Measurements from ENCODE around the gene HEYL. TPM values are rescaled to one million over a fixed set of nuclear protein-coding genes. Genes with fewer than 3 reads are reported as not detected.

The HEYL gene
- polyA plus RNA-seq, 10 donors: 40.1 to 57.2 (median 46.0) TPM

GRCh38 chr1:39642796-39643195 is 3.4 kb upstream of the HEYL start:
- no peak for DNase-seq

- DNase-seq: no peak
These were observed 1.4 kb upstream of the HEYL start for GRCh38 chr1:39640861-39641260.

GRCh38 chr1:39638965-39639304 is 508 bp downstream of the HEYL start:
- no peak for DNase-seq

- DNase-seq: no peak
These were observed 2.1 kb downstream of the HEYL start for GRCh38 chr1:39637361-39637760.

- DNase-seq: no peak
These were observed 3.6 kb downstream of the HEYL start for GRCh38 chr1:39635871-39636210.

- peak in 1 of 3 donors; percentile 57 for DNase-seq
These were observed 4.1 kb downstream of the HEYL start for GRCh38 chr1:39635205-39635870.

- DNase-seq: no peak
These were observed 6.0 kb downstream of the HEYL start for GRCh38 chr1:39633422-39633821.

GRCh38 chr1:39632682-39633417 is 6.6 kb downstream of the HEYL start:
- peak; percentile 63 to 83 (median 65) for DNase-seq

GRCh38 chr1:39632323-39632681 is 7.1 kb downstream of the HEYL start:
- DNase-seq: no peak

- DNase-seq: no peak
These were observed 7.8 kb downstream of the HEYL start for GRCh38 chr1:39631361-39632322.

GRCh38 chr1:39628807-39629350 is 10.6 kb downstream of the HEYL start:
- no peak for DNase-seq

- no peak for DNase-seq
These were observed 12.8 kb downstream of the HEYL start for GRCh38 chr1:39626646-39627045.

- DNase-seq: peak in 1 of 3 donors; percentile 62
These were observed 13.8 kb downstream of the HEYL start for GRCh38 chr1:39625462-39626273.

- no peak for DNase-seq
These were observed 14.4 kb downstream of the HEYL start for GRCh38 chr1:39625009-39625408.

GRCh38 chr1:39623053-39623452 is 16.4 kb downstream of the HEYL start:
- peak; percentile 54 to 71 (median 54) for DNase-seq

- no peak for DNase-seq
These were observed 17.0 kb downstream of the HEYL start for GRCh38 chr1:39622427-39622826.

GRCh38 chr1:39620659-39621165 is 18.7 kb downstream of the HEYL start:
- DNase-seq: no peak

GRCh38 chr1:39617488-39618049 is 21.9 kb downstream of the HEYL start:
- DNase-seq: no peak

- DNase-seq: no peak
These were observed 24.3 kb downstream of the HEYL start for GRCh38 chr1:39615086-39615673.

GRCh38 chr1:39614488-39614887 is 25.0 kb downstream of the HEYL start:
- no peak for DNase-seq

Data from muscle of back (tissue), 11 donors.